GM12865 (cell line): Measurements from ENCODE around the gene RIC8B.

Source experiments
- DNase-seq: peaks from one replicate; pipeline ENCODE4 v3.0.0; 2010; ENCODE audit warnings: low read depth
- H3K4me3 ChIP-seq: 2 replicates; pipeline ENCODE4 v1.5.1; 2011; ENCODE audit warnings: mild to moderate bottlenecking, low read depth, low read length, control low read depth
- TF ChIP-seq, protein P1 (sequence below): IDR thresholded peaks from 2 replicates; pipeline ENCODE4 v1.5.1; 2011; ENCODE audit warnings: low read length, control low read depth, low read depth, inconsistent platforms; ENCODE audit not compliant: insufficient read depth; ENCODE audit errors: missing control alignments

The RIC8B gene

DNA sequence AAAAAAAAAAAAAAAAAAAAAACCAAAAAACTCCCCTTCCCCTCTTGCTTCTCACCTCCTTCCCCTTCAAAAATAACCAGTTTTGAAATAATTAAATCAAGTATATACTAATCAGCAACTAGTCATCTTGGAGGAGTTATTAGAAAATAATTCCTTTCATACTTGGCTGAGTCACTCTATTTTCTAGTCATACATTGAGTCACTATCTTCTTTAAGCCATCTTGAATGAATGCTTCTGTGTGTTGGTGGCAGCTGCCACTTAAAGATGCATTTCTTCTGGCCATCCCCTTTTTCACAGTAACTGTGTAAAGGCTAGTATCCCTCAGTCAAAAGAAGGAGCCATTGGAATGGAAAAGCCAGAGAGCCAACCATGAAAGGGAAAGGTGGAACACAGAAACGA lies 97.0 kb downstream of the RIC8B start:
- TF ChIP-seq, protein P1, sequence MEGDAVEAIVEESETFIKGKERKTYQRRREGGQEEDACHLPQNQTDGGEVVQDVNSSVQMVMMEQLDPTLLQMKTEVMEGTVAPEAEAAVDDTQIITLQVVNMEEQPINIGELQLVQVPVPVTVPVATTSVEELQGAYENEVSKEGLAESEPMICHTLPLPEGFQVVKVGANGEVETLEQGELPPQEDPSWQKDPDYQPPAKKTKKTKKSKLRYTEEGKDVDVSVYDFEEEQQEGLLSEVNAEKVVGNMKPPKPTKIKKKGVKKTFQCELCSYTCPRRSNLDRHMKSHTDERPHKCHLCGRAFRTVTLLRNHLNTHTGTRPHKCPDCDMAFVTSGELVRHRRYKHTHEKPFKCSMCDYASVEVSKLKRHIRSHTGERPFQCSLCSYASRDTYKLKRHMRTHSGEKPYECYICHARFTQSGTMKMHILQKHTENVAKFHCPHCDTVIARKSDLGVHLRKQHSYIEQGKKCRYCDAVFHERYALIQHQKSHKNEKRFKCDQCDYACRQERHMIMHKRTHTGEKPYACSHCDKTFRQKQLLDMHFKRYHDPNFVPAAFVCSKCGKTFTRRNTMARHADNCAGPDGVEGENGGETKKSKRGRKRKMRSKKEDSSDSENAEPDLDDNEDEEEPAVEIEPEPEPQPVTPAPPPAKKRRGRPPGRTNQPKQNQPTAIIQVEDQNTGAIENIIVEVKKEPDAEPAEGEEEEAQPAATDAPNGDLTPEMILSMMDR: no peak
- no peak for DNase-seq
- no peak overlapping the region for H3K4me3 ChIP-seq

DNA sequence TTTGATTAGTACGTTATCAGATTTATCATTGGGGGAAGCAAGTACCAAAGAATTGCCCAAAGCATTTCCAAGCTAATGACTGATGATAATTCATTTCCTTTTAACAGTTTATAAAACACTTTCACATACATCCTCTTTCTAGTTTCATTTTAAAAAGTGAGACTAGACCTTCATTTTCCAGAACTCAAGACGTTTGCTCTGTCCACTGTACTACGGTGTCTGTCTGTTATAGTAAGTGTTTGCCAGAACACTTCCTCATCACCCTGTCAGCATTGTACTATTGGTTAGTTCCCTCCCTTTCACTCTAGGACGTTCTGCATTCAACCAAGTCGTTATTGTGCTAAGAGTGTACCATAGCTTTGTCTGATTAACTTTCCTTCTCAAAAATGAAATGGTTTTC lies 99.5 kb downstream of the RIC8B start:
- no peak for DNase-seq
- no peak overlapping the region for H3K4me3 ChIP-seq
- TF ChIP-seq, protein P1: no peak

GRCh38 chr12:106878804-106879203 lies 104.3 kb downstream of the RIC8B start:
- TF ChIP-seq, protein P1: no peak
- no peak overlapping the region for H3K4me3 ChIP-seq
- DNase-seq: no peak

GRCh38 chr12:106879612-106880011 lies 105.1 kb downstream of the RIC8B start:
- TF ChIP-seq, protein P1: no peak
- no peak overlapping the region for H3K4me3 ChIP-seq

GRCh38 chr12:106883426-106883825 lies 108.9 kb downstream of the RIC8B start:
- no peak overlapping the region for H3K4me3 ChIP-seq
- TF ChIP-seq, protein P1: no peak
- no peak for DNase-seq

More at GRCh38 chr12:106879612-106880011, 105.1 kb downstream of the RIC8B start:
- DNase-seq: no peak

GRCh38 chr12:106885026-106885425 lies 110.5 kb downstream of the RIC8B start:
- TF ChIP-seq, protein P1: no peak
- DNase-seq: no peak

GRCh38 chr12:106885541-106886249 lies 111.2 kb downstream of the RIC8B start:
- H3K4me3 ChIP-seq: no peak overlapping the region
- DNase-seq: no peak
- TF ChIP-seq, protein P1: no peak

More at GRCh38 chr12:106885026-106885425, 110.5 kb downstream of the RIC8B start:
- H3K4me3 ChIP-seq: no peak overlapping the region
